K562 (cell line): ENCODE measurements around the gene SAMM50. TPM values are rescaled to one million over a fixed set of nuclear protein-coding genes. Genes with fewer than 3 reads are reported as not detected.

Experiments
- CC2D1A ChIP-seq: fragments of 450-650 bp; IDR thresholded peaks from 2 replicates; pipeline ENCODE4 v1.6.1; 2017; ENCODE audit warnings: mild to moderate bottlenecking
- KAT8 ChIP-seq: fragments of 450-650 bp; IDR thresholded peaks from 2 replicates; pipeline ENCODE4 v1.6.1; 2016; ENCODE audit warnings: low read depth, mild to moderate bottlenecking
- KDM1A ChIP-seq, 2 experiments: fragments of 450-650 bp; IDR thresholded peaks; 2 replicates each; pipeline ENCODE4 v1.6.1; 2016; ENCODE audit warnings: mild to moderate bottlenecking in 2 of 2
- MCM3 ChIP-seq: fragments of 450-650 bp; IDR thresholded peaks from 2 replicates; pipeline ENCODE4 v1.6.1; 2016
- MED1 ChIP-seq: sonication (generic); formaldehyde crosslinking; IDR thresholded peaks from 2 replicates; pipeline ENCODE4 v1.8.1; 2023; ENCODE audit warnings: missing genetic modification reagents, borderline replicate concordance
- NFIX ChIP-seq: fragments of 250-450 bp; sonication (Bioruptor Pico); IDR thresholded peaks from 2 replicates; pipeline ENCODE4 v1.4.0; 2020; ENCODE audit warnings: low read depth, mild to moderate bottlenecking, moderate library complexity
- POLR2B ChIP-seq: fragments of 450-650 bp; IDR thresholded peaks from 2 replicates; pipeline ENCODE4 v1.6.1; 2018; ENCODE audit warnings: low read depth; ENCODE audit not compliant: partially characterized antibody
- RNF2 ChIP-seq: sonication (generic); IDR thresholded peaks from 2 replicates; pipeline ENCODE4 v1.6.1; 2016
- SIN3B ChIP-seq: fragments of 450-650 bp; IDR thresholded peaks from 2 replicates; pipeline ENCODE4 v1.6.1; 2017; ENCODE audit warnings: low read depth, mild to moderate bottlenecking, moderate library complexity
- TBL1XR1 ChIP-seq, 2 experiments: IDR thresholded peaks; 2 replicates each; pipeline ENCODE4 v1.6.1; 2012; ENCODE audit warnings: improper control_type of control experiment in 2 of 2, low read length in 2 of 2, mild to moderate bottlenecking in 1 of 2
- TEAD2 ChIP-seq: fragments of 450-650 bp; IDR thresholded peaks from 2 replicates; pipeline ENCODE4 v1.6.1; 2016; ENCODE audit warnings: missing genetic modification characterization, control low read depth, missing compliant biosample characterization
- THRAP3 ChIP-seq: fragments of 450-650 bp; IDR thresholded peaks from 2 replicates; pipeline ENCODE4 v1.6.1; 2016; ENCODE audit warnings: mild to moderate bottlenecking, inconsistent platforms, borderline replicate concordance
- ZNF197 ChIP-seq: fragments of 200-800 bp; sonication (Bioruptor generic); IDR thresholded peaks from 2 replicates; pipeline ENCODE4 v1.6.1; 2016; ENCODE audit warnings: low read depth, missing genetic modification characterization, missing compliant biosample characterization
- ZNF384 ChIP-seq: IDR thresholded peaks from 2 replicates; pipeline ENCODE4 v1.6.1; 2012; ENCODE audit warnings: low read depth, low read length, improper control_type of control experiment
- ZSCAN29 ChIP-seq: fragments of 450-650 bp; IDR thresholded peaks from 2 replicates; pipeline ENCODE4 v1.6.1; 2017
- polyA plus RNA-seq, 8 experiments: library from polyadenylated mRNA; depleted of rRNA in 4 of 8; stranded (reverse) in 5 of 8; unstranded in 3 of 8; fragments of >200 nt; fragmentation: Nextera tagmentation in 2 of 8; fragmentation: Illumina TruSeq in 1 of 8; extraction: Ambion mirVana in 2 of 8; extraction: Trizol in 1 of 8; gene quantifications; 2 replicates each; pipeline versions ENCODE4 v1.2.1 to v1.2.3, GENCODE V29; 2011 to 2014; ENCODE audit warnings: inconsistent platforms in 1 of 8, missing spikeins in 1 of 8
- total RNA-seq, 7 experiments: library from RNA; depleted of rRNA in 6 of 7; stranded (reverse); fragments of >200 nt in 6 of 7; fragmentation: Illumina TruSeq in 2 of 7; extraction: Trizol in 2 of 7; gene quantifications; 2 replicates each; pipeline versions ENCODE4 v1.2.1 to v1.2.3, GENCODE V29; 2011 to 2021; ENCODE audit warnings: low replicate concordance in 1 of 7
- TF ChIP-seq, protein P1 (sequence below): fragments of 450-650 bp; formaldehyde crosslinking; IDR thresholded peaks from 2 replicates; pipeline ENCODE4 v1.4.0; 2020; ENCODE audit warnings: mild to moderate bottlenecking, mixed read lengths
- TF ChIP-seq, protein P2 (sequence below): fragments of 450-650 bp; formaldehyde crosslinking; conservative IDR thresholded peaks from 2 replicates; pipeline ENCODE4 v1.4.0; 2022; ENCODE audit warnings: mild to moderate bottlenecking, missing genetic modification characterization
- TF ChIP-seq, protein P3 (sequence below): fragments of 250-450 bp; sonication (Bioruptor Pico); IDR thresholded peaks from 2 replicates; pipeline ENCODE4 v1.8.0; 2021; ENCODE audit warnings: mild to moderate bottlenecking, moderate library complexity
- TF ChIP-seq, protein P4 (sequence below), 2 experiments: fragments of 150-350 bp in 1 of 2; IDR thresholded peaks; 2 replicates each; pipeline ENCODE4 v1.6.1; 2012 to 2016; ENCODE audit warnings: low read depth in 2 of 2, low read length in 2 of 2, mild to moderate bottlenecking in 1 of 2, moderate library complexity in 1 of 2

The SAMM50 gene
- total and polyA plus RNA-seq, 9 of the 15 experiments (the other 6 are each of a cell fraction or from before 2014, with no cell fraction given) = 14.6 to 49.3 (median 38.1) TPM

DNA sequence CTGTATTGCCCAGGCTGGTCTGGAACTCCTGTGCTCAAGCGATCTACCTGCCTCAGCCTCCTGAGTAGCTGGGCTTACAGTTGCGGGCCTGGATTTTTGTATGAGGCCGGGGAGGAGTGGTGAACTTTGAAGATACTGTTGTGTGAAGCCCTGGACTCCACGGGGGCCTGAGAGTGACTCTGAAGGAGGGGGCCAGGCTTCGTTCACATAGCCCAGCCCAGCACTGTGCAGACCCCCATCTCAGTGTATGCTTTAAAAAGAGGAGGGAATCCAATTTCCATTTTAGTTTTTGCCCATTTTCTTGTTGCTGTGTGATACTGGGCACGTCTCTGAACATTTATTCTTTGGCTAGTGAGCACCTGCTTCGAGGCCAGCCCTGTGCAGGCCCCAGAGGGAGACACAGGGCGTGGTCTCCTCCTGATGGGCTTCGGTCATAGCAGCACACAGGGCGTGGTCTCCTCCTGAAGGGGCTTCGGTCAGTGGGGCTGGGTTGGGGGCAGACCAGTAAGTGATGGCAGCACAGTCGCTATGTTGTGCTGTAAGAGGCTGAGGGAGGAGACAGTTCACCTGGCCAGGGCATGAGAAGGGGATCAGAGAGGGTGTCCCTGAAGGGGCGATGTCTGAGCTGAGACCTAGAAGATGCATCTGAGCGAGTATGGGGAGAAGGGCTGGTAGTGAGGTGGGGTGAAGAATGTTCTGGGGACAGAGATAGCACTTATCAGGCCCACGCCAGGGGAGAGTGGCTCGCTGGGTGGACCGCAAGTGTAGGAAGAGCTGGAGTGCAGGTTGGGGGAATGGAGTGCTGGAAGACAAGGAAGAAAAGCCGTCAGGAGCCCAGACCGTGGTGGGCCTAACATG, 14.0 kb downstream of the SAMM50 start (continued):
- TF ChIP-seq, protein P1, sequence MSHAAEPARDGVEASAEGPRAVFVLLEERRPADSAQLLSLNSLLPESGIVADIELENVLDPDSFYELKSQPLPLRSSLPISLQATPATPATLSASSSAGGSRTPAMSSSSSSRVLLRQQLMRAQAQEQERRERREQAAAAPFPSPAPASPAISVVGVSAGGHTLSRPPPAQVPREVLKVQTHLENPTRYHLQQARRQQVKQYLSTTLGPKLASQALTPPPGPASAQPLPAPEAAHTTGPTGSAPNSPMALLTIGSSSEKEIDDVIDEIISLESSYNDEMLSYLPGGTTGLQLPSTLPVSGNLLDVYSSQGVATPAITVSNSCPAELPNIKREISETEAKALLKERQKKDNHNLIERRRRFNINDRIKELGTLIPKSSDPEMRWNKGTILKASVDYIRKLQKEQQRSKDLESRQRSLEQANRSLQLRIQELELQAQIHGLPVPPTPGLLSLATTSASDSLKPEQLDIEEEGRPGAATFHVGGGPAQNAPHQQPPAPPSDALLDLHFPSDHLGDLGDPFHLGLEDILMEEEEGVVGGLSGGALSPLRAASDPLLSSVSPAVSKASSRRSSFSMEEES (CRISPR knock-in tag) = no peak
- TF ChIP-seq NFIX = no peak
- no peak for TF ChIP-seq ZSCAN29
- TF ChIP-seq TBL1XR1 (IDR thresholded peaks at IDR 0.05; ENCODE audit: low read length in 2 of 2) = no peak
- TF ChIP-seq, protein P2, sequence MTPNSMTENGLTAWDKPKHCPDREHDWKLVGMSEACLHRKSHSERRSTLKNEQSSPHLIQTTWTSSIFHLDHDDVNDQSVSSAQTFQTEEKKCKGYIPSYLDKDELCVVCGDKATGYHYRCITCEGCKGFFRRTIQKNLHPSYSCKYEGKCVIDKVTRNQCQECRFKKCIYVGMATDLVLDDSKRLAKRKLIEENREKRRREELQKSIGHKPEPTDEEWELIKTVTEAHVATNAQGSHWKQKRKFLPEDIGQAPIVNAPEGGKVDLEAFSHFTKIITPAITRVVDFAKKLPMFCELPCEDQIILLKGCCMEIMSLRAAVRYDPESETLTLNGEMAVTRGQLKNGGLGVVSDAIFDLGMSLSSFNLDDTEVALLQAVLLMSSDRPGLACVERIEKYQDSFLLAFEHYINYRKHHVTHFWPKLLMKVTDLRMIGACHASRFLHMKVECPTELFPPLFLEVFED (CRISPR knock-in tag) = 0 out of 2 replicates have a peak, but pooled peaks have one; percentile 40
- TF ChIP-seq KDM1A (IDR thresholded peaks at IDR 0.05) = peak; percentile 65 to 73
- no peak for TF ChIP-seq ZNF384
- TF ChIP-seq, protein P3, sequence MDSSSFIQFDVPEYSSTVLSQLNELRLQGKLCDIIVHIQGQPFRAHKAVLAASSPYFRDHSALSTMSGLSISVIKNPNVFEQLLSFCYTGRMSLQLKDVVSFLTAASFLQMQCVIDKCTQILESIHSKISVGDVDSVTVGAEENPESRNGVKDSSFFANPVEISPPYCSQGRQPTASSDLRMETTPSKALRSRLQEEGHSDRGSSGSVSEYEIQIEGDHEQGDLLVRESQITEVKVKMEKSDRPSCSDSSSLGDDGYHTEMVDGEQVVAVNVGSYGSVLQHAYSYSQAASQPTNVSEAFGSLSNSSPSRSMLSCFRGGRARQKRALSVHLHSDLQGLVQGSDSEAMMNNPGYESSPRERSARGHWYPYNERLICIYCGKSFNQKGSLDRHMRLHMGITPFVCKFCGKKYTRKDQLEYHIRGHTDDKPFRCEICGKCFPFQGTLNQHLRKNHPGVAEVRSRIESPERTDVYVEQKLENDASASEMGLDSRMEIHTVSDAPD (CRISPR knock-in tag) = no peak
- TF ChIP-seq MCM3 = no peak
- no peak for TF ChIP-seq MED1
- peak; percentile 56; the same call in 1 of the 2 replicates for TF ChIP-seq RNF2
- no peak for TF ChIP-seq THRAP3
- no peak for TF ChIP-seq SIN3B
- TF ChIP-seq CC2D1A = peak; percentile 91
- no peak for TF ChIP-seq KAT8
- TF ChIP-seq, protein P4, sequence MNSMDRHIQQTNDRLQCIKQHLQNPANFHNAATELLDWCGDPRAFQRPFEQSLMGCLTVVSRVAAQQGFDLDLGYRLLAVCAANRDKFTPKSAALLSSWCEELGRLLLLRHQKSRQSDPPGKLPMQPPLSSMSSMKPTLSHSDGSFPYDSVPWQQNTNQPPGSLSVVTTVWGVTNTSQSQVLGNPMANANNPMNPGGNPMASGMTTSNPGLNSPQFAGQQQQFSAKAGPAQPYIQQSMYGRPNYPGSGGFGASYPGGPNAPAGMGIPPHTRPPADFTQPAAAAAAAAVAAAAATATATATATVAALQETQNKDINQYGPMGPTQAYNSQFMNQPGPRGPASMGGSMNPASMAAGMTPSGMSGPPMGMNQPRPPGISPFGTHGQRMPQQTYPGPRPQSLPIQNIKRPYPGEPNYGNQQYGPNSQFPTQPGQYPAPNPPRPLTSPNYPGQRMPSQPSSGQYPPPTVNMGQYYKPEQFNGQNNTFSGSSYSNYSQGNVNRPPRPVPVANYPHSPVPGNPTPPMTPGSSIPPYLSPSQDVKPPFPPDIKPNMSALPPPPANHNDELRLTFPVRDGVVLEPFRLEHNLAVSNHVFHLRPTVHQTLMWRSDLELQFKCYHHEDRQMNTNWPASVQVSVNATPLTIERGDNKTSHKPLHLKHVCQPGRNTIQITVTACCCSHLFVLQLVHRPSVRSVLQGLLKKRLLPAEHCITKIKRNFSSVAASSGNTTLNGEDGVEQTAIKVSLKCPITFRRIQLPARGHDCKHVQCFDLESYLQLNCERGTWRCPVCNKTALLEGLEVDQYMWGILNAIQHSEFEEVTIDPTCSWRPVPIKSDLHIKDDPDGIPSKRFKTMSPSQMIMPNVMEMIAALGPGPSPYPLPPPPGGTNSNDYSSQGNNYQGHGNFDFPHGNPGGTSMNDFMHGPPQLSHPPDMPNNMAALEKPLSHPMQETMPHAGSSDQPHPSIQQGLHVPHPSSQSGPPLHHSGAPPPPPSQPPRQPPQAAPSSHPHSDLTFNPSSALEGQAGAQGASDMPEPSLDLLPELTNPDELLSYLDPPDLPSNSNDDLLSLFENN (IDR thresholded peaks at IDR 0.05; ENCODE audit: low read depth in 2 of 2, low read length in 2 of 2) = peak in 1 of 2 experiments; percentile 62; a peak in 1 of 4 replicates
- 0 out of 2 replicates have a peak, but pooled peaks have one; percentile 10 for TF ChIP-seq ZNF197 (CRISPR knock-in tag)
- 0 out of 2 replicates have a peak, but pooled peaks have one; percentile 48 for TF ChIP-seq TEAD2
- TF ChIP-seq POLR2B = no peak
